Measurements from ENCODE around the gene EPYC.
A peak's percentile ranks its signal among the peaks of the same experiment; 100 is the strongest.
"Not testable (repeated sequence)": the region's sequence is repeated elsewhere in the genome, so short reads cannot be mapped to it uniquely, and the experiment has no call there.

The EPYC gene

GRCh38 chr12:90990611-90991010, 14.2 kb downstream of the EPYC start:
- no peak for DNase-seq

GRCh38 chr12:90989686-90990111, 15.1 kb downstream of the EPYC start:
- DNase-seq, result no peak

- DNase-seq, result no peak
Measured at GRCh38 chr12:90987520-90987919, 17.3 kb downstream of the EPYC start.

GRCh38 chr12:90987101-90987500, 17.7 kb downstream of the EPYC start:
- DNase-seq, result no peak

GRCh38 chr12:90985331-90985730, 19.4 kb downstream of the EPYC start:
- DNase-seq, result not testable (repeated sequence)

GRCh38 chr12:90984114-90984513, 20.7 kb downstream of the EPYC start:
- no peak for DNase-seq

- no peak for DNase-seq
Measured at GRCh38 chr12:90982170-90982569, 22.6 kb downstream of the EPYC start.

- DNase-seq, result no peak
Measured at GRCh38 chr12:90979951-90980350, 24.8 kb downstream of the EPYC start.

- DNase-seq, result no peak
Measured at GRCh38 chr12:90979019-90979418, 25.8 kb downstream of the EPYC start.

GRCh38 chr12:90978117-90978770, 26.5 kb downstream of the EPYC start:
- DNase-seq, result no peak

GRCh38 chr12:90977224-90977623, 27.5 kb downstream of the EPYC start:
- no peak for DNase-seq

GRCh38 chr12:90974286-90974685, 30.5 kb downstream of the EPYC start:
- DNase-seq, result no peak

- no peak for DNase-seq
Measured at GRCh38 chr12:90972226-90972625, 32.5 kb downstream of the EPYC start.

- no peak for DNase-seq
Measured at GRCh38 chr12:90970911-90971310, 33.9 kb downstream of the EPYC start.

- no peak for DNase-seq
Measured at GRCh38 chr12:90970471-90970870, 34.3 kb downstream of the EPYC start.

GRCh38 chr12:90969851-90970250, 34.9 kb downstream of the EPYC start:
- no peak for DNase-seq

- DNase-seq, result no peak
Measured at GRCh38 chr12:90969346-90969745, 35.4 kb downstream of the EPYC start.

GRCh38 chr12:90965204-90965603, 39.6 kb downstream of the EPYC start:
- no peak for DNase-seq

GRCh38 chr12:90964616-90965015, 40.2 kb downstream of the EPYC start:
- DNase-seq, result no peak

- DNase-seq, result no peak
Measured at GRCh38 chr12:90963946-90964345, 40.8 kb downstream of the EPYC start.

GRCh38 chr12:90961154-90961553, 43.6 kb downstream of the EPYC start:
- no peak for DNase-seq

- DNase-seq, result peak; percentile 2
Measured at GRCh38 chr12:90959538-90960139, 45.1 kb downstream of the EPYC start.

- no peak for DNase-seq
Measured at GRCh38 chr12:90959032-90959431, 45.7 kb downstream of the EPYC start.

GRCh38 chr12:90958347-90958746, 46.4 kb downstream of the EPYC start:
- no peak for DNase-seq

GRCh38 chr12:90954921-90955320, 49.9 kb downstream of the EPYC start, which contains the start of gene CCER1:
TSS of gene CCER1 (minus strand) at chr12:90955176. CDS start at chr12:90954742, 434 bp downstream.
- DNase-seq, result no peak
